ENCODE results near the gene SORCS3. TPM values are rescaled to one million over a fixed set of nuclear protein-coding genes. Genes with fewer than 3 reads are reported as not detected.

The SORCS3 gene
- polyA plus RNA-seq, 1 donor from 2014 or later: 9.8 TPM

DNA sequence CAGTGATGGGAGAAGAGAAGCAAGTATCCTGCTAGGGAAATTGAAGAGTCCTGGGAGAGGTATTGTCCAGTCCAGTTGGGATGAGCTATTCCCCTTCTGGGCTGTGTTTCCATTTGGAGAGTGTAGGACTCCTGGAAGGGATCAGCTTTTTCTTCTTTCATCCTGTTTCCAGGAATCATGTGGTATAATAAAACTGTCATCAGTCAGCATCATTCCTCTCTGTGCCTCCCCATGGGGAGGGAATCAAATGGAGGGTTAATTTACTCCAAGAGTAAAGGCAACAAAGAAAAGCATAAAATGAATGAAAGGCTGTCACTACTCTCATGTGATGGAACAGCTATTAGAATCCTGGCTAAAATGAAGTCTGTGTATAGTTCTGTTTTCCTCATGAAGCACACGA lies 429.9 kb downstream of the SORCS3 start:
- peak overlapping the region; percentile 78 for H3K27ac ChIP-seq (ENCODE audit: low read length)
- H4K20me1 ChIP-seq (ENCODE audit: insufficient read depth): no peaks in the 10 kb centered on the region
- no peak overlapping the region for H2AFZ ChIP-seq (ENCODE audit: low read depth, low read length)
- H3K4me3 ChIP-seq (ENCODE audit: low read length): peak overlapping the region; percentile 40
- H3K9ac ChIP-seq (ENCODE audit: low read length): peak overlapping the region; percentile 44
- H3K36me3 ChIP-seq (ENCODE audit: insufficient read depth, low read length): no peaks in the 10 kb centered on the region
- no peaks in the 10 kb centered on the region for H3K79me2 ChIP-seq (replicated peaks; ENCODE audit: insufficient read depth, low read length)
- no peaks in the 10 kb centered on the region for H3K27me3 ChIP-seq (ENCODE audit: insufficient read depth, low read depth, low read length)
- peaks cover 6% of the 10 kb centered on the region for H3F3A ChIP-seq (ENCODE audit: insufficient read depth, low read length, poor library complexity, severe bottlenecking)
- peak overlapping the region; percentile 62 for H3K4me2 ChIP-seq (ENCODE audit: low read length)
- H3K9me2 ChIP-seq (ENCODE audit: insufficient read depth, low read length): no peaks in the 10 kb centered on the region
- H3K9me3 ChIP-seq (ENCODE audit: low read length): no peaks in the 10 kb centered on the region
- TF ChIP-seq MXI1 (conservative IDR thresholded peaks at IDR 0.05; ENCODE audit: poor library complexity, severe bottlenecking): no peak
- peak; percentile 16 for TF ChIP-seq SMC3 (conservative IDR thresholded peaks at IDR 0.05; ENCODE audit: poor library complexity)
- TF ChIP-seq POLR2AphosphoS5 (IDR thresholded peaks at IDR 0.05): peak; percentile 95
- peak; percentile 95 for TF ChIP-seq EP300 (conservative IDR thresholded peaks at IDR 0.05; ENCODE audit: poor library complexity, severe bottlenecking)
- no peak for TF ChIP-seq EZH2 (IDR thresholded peaks at IDR 0.05; ENCODE audit: borderline replicate concordance, insufficient read depth, low read length, poor library complexity, severe bottlenecking)
- TF ChIP-seq CTCF (IDR thresholded peaks at IDR 0.05; ENCODE audit: poor library complexity, severe bottlenecking): no peak
- peak; percentile 43 for TF ChIP-seq RAD21 (conservative IDR thresholded peaks at IDR 0.05)
- TF ChIP-seq, protein P1, sequence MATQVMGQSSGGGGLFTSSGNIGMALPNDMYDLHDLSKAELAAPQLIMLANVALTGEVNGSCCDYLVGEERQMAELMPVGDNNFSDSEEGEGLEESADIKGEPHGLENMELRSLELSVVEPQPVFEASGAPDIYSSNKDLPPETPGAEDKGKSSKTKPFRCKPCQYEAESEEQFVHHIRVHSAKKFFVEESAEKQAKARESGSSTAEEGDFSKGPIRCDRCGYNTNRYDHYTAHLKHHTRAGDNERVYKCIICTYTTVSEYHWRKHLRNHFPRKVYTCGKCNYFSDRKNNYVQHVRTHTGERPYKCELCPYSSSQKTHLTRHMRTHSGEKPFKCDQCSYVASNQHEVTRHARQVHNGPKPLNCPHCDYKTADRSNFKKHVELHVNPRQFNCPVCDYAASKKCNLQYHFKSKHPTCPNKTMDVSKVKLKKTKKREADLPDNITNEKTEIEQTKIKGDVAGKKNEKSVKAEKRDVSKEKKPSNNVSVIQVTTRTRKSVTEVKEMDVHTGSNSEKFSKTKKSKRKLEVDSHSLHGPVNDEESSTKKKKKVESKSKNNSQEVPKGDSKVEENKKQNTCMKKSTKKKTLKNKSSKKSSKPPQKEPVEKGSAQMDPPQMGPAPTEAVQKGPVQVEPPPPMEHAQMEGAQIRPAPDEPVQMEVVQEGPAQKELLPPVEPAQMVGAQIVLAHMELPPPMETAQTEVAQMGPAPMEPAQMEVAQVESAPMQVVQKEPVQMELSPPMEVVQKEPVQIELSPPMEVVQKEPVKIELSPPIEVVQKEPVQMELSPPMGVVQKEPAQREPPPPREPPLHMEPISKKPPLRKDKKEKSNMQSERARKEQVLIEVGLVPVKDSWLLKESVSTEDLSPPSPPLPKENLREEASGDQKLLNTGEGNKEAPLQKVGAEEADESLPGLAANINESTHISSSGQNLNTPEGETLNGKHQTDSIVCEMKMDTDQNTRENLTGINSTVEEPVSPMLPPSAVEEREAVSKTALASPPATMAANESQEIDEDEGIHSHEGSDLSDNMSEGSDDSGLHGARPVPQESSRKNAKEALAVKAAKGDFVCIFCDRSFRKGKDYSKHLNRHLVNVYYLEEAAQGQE (IDR thresholded peaks at IDR 0.05; ENCODE audit: borderline replicate concordance): peak; percentile 100
- no peak for TF ChIP-seq TAF1 (IDR thresholded peaks at IDR 0.05; ENCODE audit: low read depth)

GRCh38 chr10:105071980-105072379 lies 430.9 kb downstream of the SORCS3 start:
- Histone ChIP-seq H3K4me3 (ENCODE audit: low read length) (no peak overlapping the region), H3K4me2 (ENCODE audit: low read length) (no peak overlapping the region), H3K36me3 (ENCODE audit: insufficient read depth, low read length) (no peaks in the 10 kb centered on the region), H4K20me1 (ENCODE audit: insufficient read depth) (no peaks in the 10 kb centered on the region), H2AFZ (ENCODE audit: low read depth, low read length) (no peak overlapping the region), H3K79me2 (replicated peaks; ENCODE audit: insufficient read depth, low read length) (no peaks in the 10 kb centered on the region), H3K9ac (ENCODE audit: low read length) (no peak overlapping the region), H3F3A (ENCODE audit: insufficient read depth, low read length, poor library complexity, severe bottlenecking) (peaks cover 6% of the 10 kb centered on the region), H3K9me2 (ENCODE audit: insufficient read depth, low read length) (no peaks in the 10 kb centered on the region), H3K27me3 (ENCODE audit: insufficient read depth, low read depth, low read length) (no peaks in the 10 kb centered on the region), H3K27ac (ENCODE audit: low read length) (peak overlapping the region; percentile 78), H3K9me3 (ENCODE audit: low read length) (no peaks in the 10 kb centered on the region)
- TF ChIP-seq SMC3 (conservative IDR thresholded peaks at IDR 0.05; ENCODE audit: poor library complexity): no peak
- no peak for TF ChIP-seq EP300 (conservative IDR thresholded peaks at IDR 0.05; ENCODE audit: poor library complexity, severe bottlenecking)
- TF ChIP-seq TAF1 (IDR thresholded peaks at IDR 0.05; ENCODE audit: low read depth): no peak
- TF ChIP-seq RAD21 (conservative IDR thresholded peaks at IDR 0.05): no peak
